ENCODE data around the gene SMURF2.

DNA sequence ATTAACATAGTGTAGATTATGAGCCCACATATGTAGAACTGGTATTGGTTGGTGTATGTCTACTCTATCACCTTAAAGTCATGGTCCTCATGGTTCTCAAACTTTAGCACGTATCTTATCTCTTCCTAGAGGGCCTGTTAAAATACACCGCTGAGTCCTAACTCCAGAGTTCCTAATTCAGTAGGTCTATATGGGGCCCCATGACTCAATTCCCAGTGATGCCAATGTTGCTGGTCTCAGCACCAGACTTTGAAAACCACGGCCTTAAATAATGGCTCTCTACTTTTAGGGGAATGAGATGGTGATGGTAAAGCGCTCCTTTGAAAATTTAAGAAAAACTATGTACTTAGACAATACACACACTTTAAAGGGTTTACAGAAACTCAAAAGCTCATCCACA lies 36.6 kb downstream of the SMURF2 start:
- TF ChIP-seq, protein P1, sequence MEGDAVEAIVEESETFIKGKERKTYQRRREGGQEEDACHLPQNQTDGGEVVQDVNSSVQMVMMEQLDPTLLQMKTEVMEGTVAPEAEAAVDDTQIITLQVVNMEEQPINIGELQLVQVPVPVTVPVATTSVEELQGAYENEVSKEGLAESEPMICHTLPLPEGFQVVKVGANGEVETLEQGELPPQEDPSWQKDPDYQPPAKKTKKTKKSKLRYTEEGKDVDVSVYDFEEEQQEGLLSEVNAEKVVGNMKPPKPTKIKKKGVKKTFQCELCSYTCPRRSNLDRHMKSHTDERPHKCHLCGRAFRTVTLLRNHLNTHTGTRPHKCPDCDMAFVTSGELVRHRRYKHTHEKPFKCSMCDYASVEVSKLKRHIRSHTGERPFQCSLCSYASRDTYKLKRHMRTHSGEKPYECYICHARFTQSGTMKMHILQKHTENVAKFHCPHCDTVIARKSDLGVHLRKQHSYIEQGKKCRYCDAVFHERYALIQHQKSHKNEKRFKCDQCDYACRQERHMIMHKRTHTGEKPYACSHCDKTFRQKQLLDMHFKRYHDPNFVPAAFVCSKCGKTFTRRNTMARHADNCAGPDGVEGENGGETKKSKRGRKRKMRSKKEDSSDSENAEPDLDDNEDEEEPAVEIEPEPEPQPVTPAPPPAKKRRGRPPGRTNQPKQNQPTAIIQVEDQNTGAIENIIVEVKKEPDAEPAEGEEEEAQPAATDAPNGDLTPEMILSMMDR (conservative IDR thresholded peaks at IDR 0.05; ENCODE audit: low read depth, low read length): no peak
- TF ChIP-seq CHD1 (IDR thresholded peaks at IDR 0.05; ENCODE audit: low read depth, low read length) (no peak), CEBPB (IDR thresholded peaks at IDR 0.05; ENCODE audit: low read depth, low read length) (no peak), RFX5 (IDR thresholded peaks at IDR 0.05; ENCODE audit: low read depth, low read length) (no peak), POLR2A (IDR thresholded peaks at IDR 0.05; ENCODE audit: low read depth, low read length) (no peak), RCOR1 (IDR thresholded peaks at IDR 0.05; ENCODE audit: insufficient replicate concordance, low read length) (no peak)

All from IMR-90 (cell line).